GM10266 (cell line): ENCODE measurements around the gene RAB4B.
"Not testable (repeated sequence)": the region's sequence is repeated elsewhere in the genome, so short reads cannot be mapped to it uniquely, and the experiment has no call there.

Source experiments
- DNase-seq: peaks from one replicate; pipeline ENCODE4 v3.0.0; 2012; ENCODE audit errors: extremely low spot score
- TF ChIP-seq, protein P1 (sequence below): IDR thresholded peaks from 2 replicates; pipeline ENCODE4 v1.5.1; 2012; ENCODE audit warnings: mild to moderate bottlenecking, low read depth; ENCODE audit not compliant: control insufficient read depth, insufficient read depth; ENCODE audit errors: missing control alignments

Gene RAB4B

DNA sequence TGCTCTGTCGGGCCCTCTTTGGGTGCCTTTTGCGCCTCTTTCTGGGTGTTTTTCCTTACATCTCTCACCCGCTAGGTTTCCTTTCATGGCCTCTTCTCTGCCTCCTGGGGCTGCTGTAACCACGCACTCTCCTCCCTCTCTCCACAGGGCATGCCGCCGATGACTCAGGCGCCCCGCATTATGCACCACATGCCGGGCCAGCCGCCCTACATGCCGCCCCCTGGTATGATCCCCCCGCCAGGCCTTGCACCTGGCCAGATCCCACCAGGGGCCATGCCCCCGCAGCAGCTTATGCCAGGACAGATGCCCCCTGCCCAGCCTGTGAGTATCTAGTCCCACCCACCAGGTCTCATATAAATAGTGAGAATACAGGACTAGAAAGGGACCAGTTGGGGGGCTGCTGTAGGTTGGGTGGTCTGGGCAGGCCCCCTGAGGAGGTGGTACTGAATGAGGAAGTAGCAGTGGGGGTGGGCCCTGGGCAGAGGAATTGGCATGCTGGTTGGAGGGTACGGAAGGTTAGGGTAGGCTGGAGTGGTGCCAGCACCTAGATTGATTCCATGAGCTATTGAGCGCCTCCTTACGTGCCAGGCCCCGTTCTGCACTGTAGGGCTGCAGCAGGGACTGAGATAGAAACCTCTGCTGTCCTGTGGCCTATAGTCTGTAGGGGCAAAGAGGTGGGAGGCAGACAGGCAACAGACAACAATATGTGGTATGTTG is 15.1 kb upstream of the RAB4B start:
- TF ChIP-seq, protein P1, sequence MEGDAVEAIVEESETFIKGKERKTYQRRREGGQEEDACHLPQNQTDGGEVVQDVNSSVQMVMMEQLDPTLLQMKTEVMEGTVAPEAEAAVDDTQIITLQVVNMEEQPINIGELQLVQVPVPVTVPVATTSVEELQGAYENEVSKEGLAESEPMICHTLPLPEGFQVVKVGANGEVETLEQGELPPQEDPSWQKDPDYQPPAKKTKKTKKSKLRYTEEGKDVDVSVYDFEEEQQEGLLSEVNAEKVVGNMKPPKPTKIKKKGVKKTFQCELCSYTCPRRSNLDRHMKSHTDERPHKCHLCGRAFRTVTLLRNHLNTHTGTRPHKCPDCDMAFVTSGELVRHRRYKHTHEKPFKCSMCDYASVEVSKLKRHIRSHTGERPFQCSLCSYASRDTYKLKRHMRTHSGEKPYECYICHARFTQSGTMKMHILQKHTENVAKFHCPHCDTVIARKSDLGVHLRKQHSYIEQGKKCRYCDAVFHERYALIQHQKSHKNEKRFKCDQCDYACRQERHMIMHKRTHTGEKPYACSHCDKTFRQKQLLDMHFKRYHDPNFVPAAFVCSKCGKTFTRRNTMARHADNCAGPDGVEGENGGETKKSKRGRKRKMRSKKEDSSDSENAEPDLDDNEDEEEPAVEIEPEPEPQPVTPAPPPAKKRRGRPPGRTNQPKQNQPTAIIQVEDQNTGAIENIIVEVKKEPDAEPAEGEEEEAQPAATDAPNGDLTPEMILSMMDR = no peak

DNA sequence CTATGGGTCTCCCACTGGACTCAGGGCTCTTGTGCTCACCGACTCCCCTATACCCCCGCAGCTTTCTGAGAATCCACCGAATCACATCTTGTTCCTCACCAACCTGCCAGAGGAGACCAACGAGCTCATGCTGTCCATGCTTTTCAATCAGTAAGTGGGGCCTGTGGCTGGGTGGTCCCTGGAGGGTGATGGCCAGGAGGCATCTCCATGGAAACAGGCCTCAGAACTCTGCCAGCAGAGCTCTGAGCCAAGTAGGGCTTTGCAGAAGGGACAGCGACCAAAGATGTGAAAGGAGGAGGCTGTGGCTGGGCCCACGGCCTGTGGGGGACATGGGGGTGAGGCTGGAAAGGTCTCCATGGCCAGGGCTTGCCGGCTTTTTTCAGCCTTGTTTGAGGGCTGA is 14.5 kb upstream of the RAB4B start:
- TF ChIP-seq, protein P1 = no peak
- no peak for DNase-seq

More for the DNA sequence above, 15.1 kb upstream of the RAB4B start:
- DNase-seq = no peak

DNA sequence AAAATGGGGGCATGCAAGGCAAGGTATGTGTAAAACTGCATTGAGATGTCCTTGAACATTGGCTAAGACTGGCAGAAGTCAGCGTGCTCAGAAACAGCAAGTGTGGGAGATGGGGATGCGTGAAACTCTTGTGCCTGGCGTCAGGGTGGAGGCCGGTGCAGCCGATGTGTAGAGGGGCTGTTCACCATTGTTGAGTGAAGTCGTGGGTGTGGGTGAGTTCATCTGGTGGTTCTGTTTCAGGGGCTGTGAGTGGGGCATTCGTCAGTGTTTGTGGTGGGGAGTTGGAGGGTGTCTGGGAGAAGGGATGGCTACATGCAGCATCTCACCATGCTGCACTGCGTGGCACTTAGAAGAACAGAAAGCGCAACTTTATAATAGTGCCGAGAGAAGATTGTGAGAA is 14.1 kb upstream of the RAB4B start:
- TF ChIP-seq, protein P1 = no peak
- DNase-seq = no peak

GRCh38 chr19:40766385-40766784 is 11.7 kb upstream of the RAB4B start:
- DNase-seq = not testable (repeated sequence)

GRCh38 chr19:40768869-40769268 is 9.2 kb upstream of the RAB4B start:
- no peak for DNase-seq
- TF ChIP-seq, protein P1 = no peak

DNA sequence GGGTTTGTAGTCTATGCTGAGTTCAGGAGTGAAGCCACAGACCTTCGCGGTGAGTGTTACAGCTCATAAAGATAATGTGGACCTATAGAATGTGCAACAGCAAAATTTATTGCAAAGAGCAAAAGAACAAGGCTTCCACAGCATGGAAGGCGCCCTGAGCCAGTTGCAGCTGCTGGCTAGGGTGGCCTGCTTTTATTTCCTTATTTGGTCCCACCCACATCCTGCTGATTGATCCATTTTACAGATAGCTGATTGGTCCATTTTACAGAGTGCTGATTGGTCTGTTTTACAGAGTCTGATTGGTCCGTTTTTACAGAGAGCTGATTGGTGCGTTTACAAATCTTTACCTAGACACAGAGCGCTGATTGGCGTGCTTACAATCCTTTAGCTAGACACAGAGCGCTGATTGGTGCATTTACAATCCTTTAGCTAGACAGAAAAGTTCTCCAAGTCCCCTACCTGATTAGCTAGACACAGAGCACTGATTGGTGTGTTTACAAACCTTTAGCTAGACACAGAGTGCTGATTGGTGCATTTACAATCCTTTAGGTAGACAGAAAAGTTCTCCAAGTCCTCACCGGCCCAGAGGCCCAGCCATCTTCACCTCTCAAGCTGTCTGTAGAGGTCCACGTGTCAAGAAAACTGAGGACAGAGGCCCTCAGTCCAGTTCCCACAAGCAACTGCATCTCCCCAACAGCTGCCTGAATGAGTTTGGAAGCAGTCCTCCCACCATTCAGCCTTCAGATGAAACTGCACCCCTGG is 6.8 kb upstream of the RAB4B start:
- not testable (repeated sequence) for DNase-seq

- no peak for DNase-seq
- TF ChIP-seq, protein P1 = no peak
Measured at GRCh38 chr19:40774916-40775631, 3.0 kb upstream of the RAB4B start, which contains the start of gene MIA. Gene MIA, plus strand, starts transcription at chr19:40775521. Its CDS starts 22 bp downstream, at chr19:40775543.

DNA sequence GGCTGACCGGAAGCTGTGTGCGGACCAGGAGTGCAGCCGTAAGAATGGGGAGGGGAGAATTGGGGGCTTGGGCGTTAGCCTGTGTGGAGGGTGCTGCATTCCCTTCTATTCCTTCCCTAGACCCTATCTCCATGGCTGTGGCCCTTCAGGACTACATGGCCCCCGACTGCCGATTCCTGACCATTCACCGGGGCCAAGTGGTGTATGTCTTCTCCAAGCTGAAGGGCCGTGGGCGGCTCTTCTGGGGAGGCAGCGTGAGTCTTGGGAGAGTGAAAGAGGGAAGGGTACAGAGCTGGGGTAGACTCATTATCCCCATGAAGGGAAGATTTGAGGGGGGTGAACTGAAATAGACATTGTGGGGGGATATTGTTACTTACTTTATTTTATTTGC is 2.4 kb upstream of the RAB4B start:
- TF ChIP-seq, protein P1 = no peak
- no peak for DNase-seq
